T-cell (primary cell): ENCODE data around the gene OR5M8. TPM values are rescaled to one million over a fixed set of nuclear protein-coding genes. Genes with fewer than 3 reads are reported as not detected.

ENCODE experiments used
- ATAC-seq, 4 experiments: fragments of 200-7000 bp in 3 of 4; fragments of 150-1000 bp in 1 of 4; cut with Tn5 transposase; replicated peaks in 1 of 4; 1 replicate in 3 of 4; 2 replicates in 1 of 4; pipeline ENCODE4 v1.10.0; 2021; ENCODE audit warnings: moderate library complexity in 3 of 4, mild to moderate bottlenecking in 2 of 4, moderate number of reproducible peaks in 1 of 4
- CTCF ChIA-PET, 2 donors: fragments of 300-600 bp; sonication (Branson Sonifier 250); formaldehyde crosslinking; loops; one replicate each; lab custom pipeline; 2022; ENCODE audit warnings: antibody characterized with exemption in 2 of 2; lab: Charles Lee
- POLR2A ChIA-PET, 2 donors: fragments of 300-600 bp; sonication (Branson Sonifier 250); formaldehyde crosslinking; loops; one replicate each; lab custom pipeline; 2022; ENCODE audit warnings: antibody characterized with exemption in 2 of 2; lab: Charles Lee
- DNase-seq, 35 experiments: peaks; one replicate each; pipeline versions ENCODE4 v3.0.0 to v3.0.0-alpha.2; 2013 to 2023
- H3K27ac ChIP-seq: one replicate; pipeline ENCODE4 v1.5.1; 2013; ENCODE audit warnings: low read length
- H3K27me3 ChIP-seq, 2 experiments: replicated peaks in 1 of 2; 1 replicate in 1 of 2; 2 replicates in 1 of 2; pipeline versions ENCODE4 v1.6.1 to v1.7.0; 2013; ENCODE audit warnings: low read length in 1 of 2, mixed read lengths in 1 of 2; ENCODE audit not compliant: control insufficient read depth in 2 of 2, insufficient read depth in 2 of 2; ENCODE audit errors: extremely low read depth in 1 of 2
- H3K36me3 ChIP-seq, 2 donors: 1 replicate in 1 of 2; 2 replicates in 1 of 2; pipeline versions ENCODE4 v1.6.1 to v1.7.0; 2013; ENCODE audit warnings: low read length in 1 of 2; ENCODE audit not compliant: control insufficient read depth in 2 of 2, insufficient read depth in 1 of 2; ENCODE audit errors: extremely low read depth in 1 of 2
- H3K4me1 ChIP-seq, 2 experiments: 1 replicate in 1 of 2; 2 replicates in 1 of 2; pipeline versions ENCODE4 v1.6.1 to v1.7.0; 2013; ENCODE audit warnings: low read length in 2 of 2, mixed read lengths in 1 of 2; ENCODE audit not compliant: insufficient read depth in 2 of 2, control insufficient read depth in 1 of 2; ENCODE audit errors: extremely low read depth in 1 of 2
- H3K4me3 ChIP-seq, 2 donors: 1 replicate in 1 of 2; 2 replicates in 1 of 2; pipeline versions ENCODE4 v1.5.1 to v1.7.0; 2013; ENCODE audit warnings: mild to moderate bottlenecking in 2 of 2, low read length in 1 of 2, moderate library complexity in 1 of 2; ENCODE audit not compliant: control insufficient read depth in 1 of 2; ENCODE audit errors: extremely low read depth in 1 of 2
- H3K9me3 ChIP-seq: 2 replicates; pipeline ENCODE4 v1.7.0; 2013
- H3K27ac Mint-ChIP-seq, 2 donors: one replicate each; pipeline ENCODE4 v1.8.0; 2020 to 2021; ENCODE audit warnings: mild to moderate bottlenecking in 2 of 2, mixed read lengths in 2 of 2
- H3K27me3 Mint-ChIP-seq, 2 donors: one replicate each; pipeline ENCODE4 v1.8.0; 2021 to 2022; ENCODE audit warnings: mixed read lengths in 2 of 2
- H3K36me3 Mint-ChIP-seq: one replicate; pipeline ENCODE4 v1.8.0; 2021; ENCODE audit warnings: mixed read lengths
- H3K4me1 Mint-ChIP-seq, 3 donors: one replicate each; pipeline ENCODE4 v1.8.0; 2020 to 2022; ENCODE audit warnings: mixed read lengths in 3 of 3, mild to moderate bottlenecking in 1 of 3
- H3K4me3 Mint-ChIP-seq, 3 donors: one replicate each; pipeline ENCODE4 v1.8.0; 2020 to 2022; ENCODE audit warnings: mild to moderate bottlenecking in 3 of 3, mixed read lengths in 3 of 3, moderate library complexity in 3 of 3
- H3K9me3 Mint-ChIP-seq, 3 donors: one replicate each; pipeline ENCODE4 v1.8.0; 2020 to 2022; ENCODE audit warnings: mixed read lengths in 3 of 3
- WGBS: methylation state at CpG from one replicate; pipeline ENCODE4 v1.1.5; 2013; ENCODE audit warnings: missing lambda C conversion rate; ENCODE audit not compliant: insufficient coverage; 5-methylcytosine and 5-hydroxymethylcytosine counted together
- total RNA-seq, 35 experiments: library from RNA in 6 of 35; stranded (reverse) in 6 of 35; fragments of 120-200 nt in 1 of 35; gene quantifications; one replicate each; pipeline versions ENCODE4 v1.2.1 to v1.2.4 and lab custom pipeline; 2013 to 2026

The OR5M8 gene
- total RNA-seq, 5 donors from 2014 or later (not counting 1 experiment from before 2014, with no cell fraction given) = not detected

DNA sequence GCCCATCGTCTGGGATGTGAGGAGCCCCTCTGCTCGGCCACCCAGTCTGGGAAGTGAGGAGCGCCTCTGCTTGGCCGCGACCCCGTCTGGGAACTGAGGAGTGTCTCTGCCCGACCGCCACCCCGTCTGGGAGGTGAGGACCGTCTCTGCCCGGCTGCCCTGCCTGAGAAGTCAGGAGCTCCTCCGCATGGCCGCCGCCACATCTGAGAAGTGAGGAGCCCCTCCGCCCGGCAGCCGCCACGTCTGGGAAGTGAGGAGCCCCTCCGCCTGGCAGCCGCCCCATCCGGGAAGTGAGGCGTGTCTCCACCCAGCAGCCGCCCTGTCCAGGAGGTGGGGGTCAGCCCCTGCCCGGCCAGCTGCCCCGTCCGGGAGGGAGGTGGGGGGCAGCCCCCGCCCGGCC, 5.8 kb upstream of the OR5M8 start:
- no peak for ATAC-seq
- Histone ChIP-seq H3K27ac (no peak overlapping the region), H3K9me3 (no peaks in the 10 kb centered on the region), H3K27me3 (no peaks in the 10 kb centered on the region), H3K36me3 (no peaks in the 10 kb centered on the region), H3K4me1 (no peaks in the 10 kb centered on the region), H3K4me3 (no peak overlapping the region)
- H3K27me3 Mint-ChIP-seq = no peaks in the 10 kb centered on the region
- ChIA-PET CTCF (no interaction called here), POLR2A (no interaction called here)
- 94% methylated on average over 21 of the region's 28 CpGs for WGBS
- peaks cover 16 to 23% (median 20%) of the 10 kb centered on the region in 3 donors for H3K9me3 Mint-ChIP-seq
- H3K4me3 Mint-ChIP-seq = no peak overlapping the region
- no peak overlapping the region for H3K27ac Mint-ChIP-seq
- no peak for DNase-seq
- no peaks in the 10 kb centered on the region for H3K4me1 Mint-ChIP-seq
- H3K36me3 Mint-ChIP-seq = no peaks in the 10 kb centered on the region

DNA sequence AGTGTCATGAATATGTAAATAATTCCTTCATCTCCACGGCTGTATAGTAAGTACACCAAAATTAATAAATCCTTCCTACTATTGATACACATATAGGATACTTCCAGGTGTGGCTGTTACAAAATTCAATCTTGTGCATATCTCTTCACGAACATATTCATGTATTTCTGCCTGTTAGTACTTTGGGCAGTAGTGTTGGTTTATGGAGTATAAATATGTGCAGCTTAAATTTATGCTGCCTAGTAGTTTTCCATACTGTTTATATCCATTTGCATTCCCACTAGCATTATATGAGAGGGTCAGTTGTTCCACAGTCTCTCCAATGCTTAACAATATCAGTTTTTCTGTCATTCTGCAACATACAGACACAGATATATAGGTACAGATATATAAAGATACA, 3.9 kb upstream of the OR5M8 start:
- ChIA-PET CTCF (no interaction called here), POLR2A (no interaction called here)
- no peaks in the 10 kb centered on the region for H3K4me1 Mint-ChIP-seq
- Histone ChIP-seq H3K4me3 (no peak overlapping the region), H3K27me3 (no peaks in the 10 kb centered on the region), H3K27ac (no peak overlapping the region), H3K4me1 (no peaks in the 10 kb centered on the region), H3K9me3 (no peaks in the 10 kb centered on the region), H3K36me3 (no peaks in the 10 kb centered on the region)
- H3K4me3 Mint-ChIP-seq = no peak overlapping the region
- peaks cover 16 to 32% (median 24%) of the 10 kb centered on the region in 3 donors for H3K9me3 Mint-ChIP-seq
- no peaks in the 10 kb centered on the region for H3K27me3 Mint-ChIP-seq
- no peak for DNase-seq
- no peak for ATAC-seq
- H3K36me3 Mint-ChIP-seq = no peaks in the 10 kb centered on the region
- H3K27ac Mint-ChIP-seq = no peak overlapping the region
- WGBS = no CpG with 5 or more reads among the region's 2 CpGs

DNA sequence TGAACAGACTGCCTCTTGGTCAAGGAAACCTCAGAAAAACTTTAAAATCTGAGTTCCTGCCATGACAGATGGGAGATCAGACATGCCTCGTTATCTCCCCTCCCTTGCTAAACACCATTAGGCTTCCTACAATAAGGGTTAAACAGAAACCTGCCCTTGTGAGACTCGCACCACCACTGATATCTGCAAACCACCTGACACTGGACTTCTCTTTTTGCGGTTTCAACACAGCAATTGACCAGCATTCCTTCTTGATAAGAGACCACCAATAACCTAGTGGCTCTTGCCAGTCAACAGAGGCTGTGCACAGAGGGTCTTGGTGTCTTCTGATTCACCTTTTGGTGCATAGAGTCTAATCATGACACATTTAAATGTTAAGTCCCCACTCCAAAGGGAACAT, 4.4 kb downstream of the OR5M8 start:
- ChIA-PET CTCF (no interaction called here), POLR2A (no interaction called here)
- no peaks in the 10 kb centered on the region for H3K27me3 Mint-ChIP-seq
- H3K27ac Mint-ChIP-seq = no peak overlapping the region
- H3K27ac ChIP-seq = no peak overlapping the region
- H3K4me1 ChIP-seq = no peaks in the 10 kb centered on the region
- H3K4me3 ChIP-seq = no peak overlapping the region
- no peaks in the 10 kb centered on the region for H3K9me3 ChIP-seq
- 38% methylated on average over 3 of the region's 3 CpGs for WGBS
- H3K4me3 Mint-ChIP-seq = no peak overlapping the region
- no peaks in the 10 kb centered on the region for H3K4me1 Mint-ChIP-seq
- no peaks in the 10 kb centered on the region for H3K36me3 ChIP-seq
- DNase-seq (no peak), ATAC-seq (no peak)
- H3K36me3 Mint-ChIP-seq = no peaks in the 10 kb centered on the region
- no peaks in the 10 kb centered on the region for H3K27me3 ChIP-seq
- H3K9me3 Mint-ChIP-seq = peaks cover 4 to 26% (median 19%) of the 10 kb centered on the region in 3 donors

DNA sequence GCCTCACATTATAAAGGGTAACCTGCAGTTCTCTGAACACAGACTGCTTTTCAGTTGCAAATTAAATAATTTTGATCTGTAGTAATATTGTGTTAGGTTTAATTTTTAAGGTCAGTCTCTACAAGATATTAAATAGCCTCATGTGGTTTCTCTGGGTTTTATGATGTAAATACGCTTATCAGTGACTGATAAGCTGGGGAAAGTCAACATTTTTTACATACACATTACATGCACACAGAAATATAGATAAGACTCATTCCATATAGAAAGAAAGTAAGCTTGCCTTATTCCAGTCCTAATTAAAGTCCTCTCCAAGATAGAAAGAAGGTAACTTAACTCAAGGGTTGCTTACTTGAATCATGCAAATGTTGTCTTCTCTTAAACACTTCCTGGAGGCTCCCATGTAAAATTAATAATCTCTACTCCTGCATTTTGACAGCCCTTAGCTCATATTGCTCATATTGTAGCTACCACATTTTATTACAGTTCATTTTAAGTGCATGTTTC, 16.4 kb downstream of the OR5M8 start:
- no peaks in the 10 kb centered on the region for H3K36me3 Mint-ChIP-seq
- Histone ChIP-seq H3K36me3 (no peaks in the 10 kb centered on the region), H3K27ac (no peak overlapping the region), H3K9me3 (no peaks in the 10 kb centered on the region), H3K27me3 (no peaks in the 10 kb centered on the region), H3K4me3 (no peak overlapping the region), H3K4me1 (no peaks in the 10 kb centered on the region)
- peaks cover 10 to 14% (median 12%) of the 10 kb centered on the region in 3 donors for H3K9me3 Mint-ChIP-seq
- H3K27ac Mint-ChIP-seq = no peak overlapping the region
- DNase-seq (no peak), ATAC-seq (no peak)
- CTCF ChIA-PET = no interaction called here
- POLR2A ChIA-PET = no interaction called here
- no peaks in the 10 kb centered on the region for H3K4me1 Mint-ChIP-seq
- H3K27me3 Mint-ChIP-seq = no peaks in the 10 kb centered on the region
- no CpG with 5 or more reads among the region's 1 CpG for WGBS
- H3K4me3 Mint-ChIP-seq = no peak overlapping the region

DNA sequence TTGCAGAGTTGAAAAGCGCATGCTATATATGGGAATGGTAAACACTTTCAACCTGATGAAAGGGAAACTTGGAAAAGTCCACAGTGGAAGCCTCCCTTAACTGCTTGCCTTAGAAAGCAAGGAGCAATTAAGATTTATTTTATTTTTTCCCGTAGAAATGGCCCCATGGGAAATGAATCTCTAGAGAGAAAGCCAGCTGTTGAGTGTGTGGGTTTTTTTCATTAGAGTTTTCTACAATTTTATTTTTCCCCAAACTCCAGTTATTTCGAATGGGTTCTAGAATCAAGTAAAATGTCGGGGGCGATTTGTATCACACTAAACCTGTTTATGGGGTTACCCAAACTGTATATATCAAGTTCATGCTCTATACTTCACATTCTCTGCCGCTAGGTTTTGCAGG, 17.9 kb downstream of the OR5M8 start, which contains the start of gene OR5M3:
TSS of gene OR5M3 (minus strand) at position 101 of the 400 bp plus-strand sequence. CDS start 2,855 bp downstream, outside the sequence.
- ATAC-seq (no peak), DNase-seq (no peak)
- no peaks in the 10 kb centered on the region for H3K36me3 ChIP-seq
- no peak within 1 kb of the TSS for H3K27ac ChIP-seq
- no peaks in the 10 kb centered on the region for H3K9me3 ChIP-seq
- Mint-ChIP-seq H3K27me3 (no peaks in the 10 kb centered on the region), H3K4me1 (no peaks in the 10 kb centered on the region), H3K36me3 (no peaks in the 10 kb centered on the region), H3K9me3 (peaks cover 4 to 7% (median 5%) of the 10 kb centered on the region in 3 donors), H3K27ac (no peak within 1 kb of the TSS), H3K4me3 (no peak within 1 kb of the TSS)
- no CpG with 5 or more reads among the region's 6 CpGs for WGBS
- H3K4me1 ChIP-seq = no peaks in the 10 kb centered on the region
- no peak within 1 kb of the TSS for H3K4me3 ChIP-seq
- ChIA-PET CTCF (no interaction called here), POLR2A (no interaction called here)
- no peaks in the 10 kb centered on the region for H3K27me3 ChIP-seq

DNA sequence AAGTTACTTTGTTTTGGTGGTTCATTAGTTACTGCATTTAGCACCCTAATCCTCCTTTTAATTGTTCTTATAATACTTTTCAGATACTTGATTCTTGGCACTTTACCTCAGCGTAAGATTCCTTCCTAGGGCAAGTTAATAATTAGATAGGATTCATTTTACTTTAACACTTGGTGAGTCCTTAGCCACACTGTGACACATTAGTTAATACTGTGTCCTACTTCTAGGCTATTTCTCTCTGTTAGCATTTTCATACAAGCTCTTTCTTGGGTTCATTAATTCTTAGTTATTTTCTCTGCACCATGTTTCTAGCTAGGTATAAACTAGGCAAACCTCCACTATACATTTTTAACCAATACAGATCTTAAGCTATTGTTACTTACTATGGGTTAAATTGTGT, 34.1 kb downstream of the OR5M8 start:
- no peaks in the 10 kb centered on the region for H3K9me3 ChIP-seq
- ATAC-seq (no peak), DNase-seq (no peak)
- no CpG with 5 or more reads among the region's 1 CpG for WGBS
- H3K4me1 ChIP-seq = no peaks in the 10 kb centered on the region
- no peak overlapping the region for H3K27ac ChIP-seq
- no peaks in the 10 kb centered on the region for H3K27me3 ChIP-seq
- CTCF ChIA-PET = no interaction called here
- Mint-ChIP-seq H3K4me3 (no peak overlapping the region), H3K27me3 (no peaks in the 10 kb centered on the region), H3K9me3 (peaks cover 0 to 18% (median 16%) of the 10 kb centered on the region in 3 donors), H3K36me3 (no peaks in the 10 kb centered on the region), H3K27ac (no peak overlapping the region), H3K4me1 (no peaks in the 10 kb centered on the region)
- no peaks in the 10 kb centered on the region for H3K36me3 ChIP-seq
- POLR2A ChIA-PET = no interaction called here
- no peak overlapping the region for H3K4me3 ChIP-seq

DNA sequence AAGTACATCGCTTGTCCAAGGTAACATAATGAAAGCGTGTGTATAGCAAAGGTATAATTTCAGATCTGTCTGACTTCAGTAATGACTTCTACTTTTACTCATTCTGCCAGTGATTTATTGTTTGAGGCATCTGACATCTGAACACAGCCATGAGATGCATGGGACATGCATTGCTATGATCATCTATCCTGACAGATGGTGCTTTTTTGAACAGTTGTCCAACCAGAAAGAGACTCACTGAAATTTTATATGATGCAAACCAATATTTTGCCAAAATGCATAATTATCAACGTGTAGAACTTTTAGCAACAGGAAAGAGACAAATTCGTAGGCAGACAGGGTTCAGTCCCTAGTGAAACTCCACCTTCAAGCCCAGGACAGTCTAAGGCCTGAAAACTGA, 37.6 kb downstream of the OR5M8 start:
- H3K9me3 ChIP-seq = no peaks in the 10 kb centered on the region
- Mint-ChIP-seq H3K4me3 (no peak overlapping the region), H3K36me3 (no peaks in the 10 kb centered on the region), H3K27me3 (no peaks in the 10 kb centered on the region), H3K27ac (no peak overlapping the region), H3K9me3 (peaks cover 0 to 13% (median 12%) of the 10 kb centered on the region in 3 donors), H3K4me1 (no peaks in the 10 kb centered on the region)
- 67% methylated on average over 3 of the region's 4 CpGs for WGBS
- H3K4me1 ChIP-seq = no peaks in the 10 kb centered on the region
- H3K27me3 ChIP-seq = no peaks in the 10 kb centered on the region
- no peak for DNase-seq
- H3K27ac ChIP-seq = no peak overlapping the region
- no peak overlapping the region for H3K4me3 ChIP-seq
- ChIA-PET CTCF (no interaction called here), POLR2A (no interaction called here)
- no peak for ATAC-seq
- no peaks in the 10 kb centered on the region for H3K36me3 ChIP-seq
